T-helper 9 cell (primary cell): ENCODE data around the gene DLST.

ENCODE experiments used
- DNase-seq: peaks from one replicate; pipeline ENCODE4 v3.0.0-alpha.2; 2020

The DLST gene

GRCh38 chr14:74897642-74898041 lies 15.9 kb downstream of the DLST start:
- no peak for DNase-seq

- no peak for DNase-seq
Observed at GRCh38 chr14:74898083-74898482, 16.4 kb downstream of the DLST start.

GRCh38 chr14:74898694-74899093 lies 17.0 kb downstream of the DLST start:
- no peak for DNase-seq

GRCh38 chr14:74902941-74903705 lies 21.4 kb downstream of the DLST start:
- no peak for DNase-seq

GRCh38 chr14:74904635-74905503 lies 23.2 kb downstream of the DLST start:
- no peak for DNase-seq

- peak; percentile 89 for DNase-seq
Observed at GRCh38 chr14:74905595-74906142, 24.0 kb downstream of the DLST start.

- no peak for DNase-seq
Observed at GRCh38 chr14:74906925-74907521, 25.3 kb downstream of the DLST start.

GRCh38 chr14:74907744-74908143 lies 26.0 kb downstream of the DLST start:
- DNase-seq = no peak

GRCh38 chr14:74908861-74909341 lies 27.2 kb downstream of the DLST start:
- DNase-seq = no peak

- DNase-seq = no peak
Observed at GRCh38 chr14:74909501-74909900, 27.8 kb downstream of the DLST start.

GRCh38 chr14:74909911-74910310 lies 28.2 kb downstream of the DLST start:
- no peak for DNase-seq

- DNase-seq = no peak
Observed at GRCh38 chr14:74910556-74910955, 28.8 kb downstream of the DLST start.

GRCh38 chr14:74911221-74911620 lies 29.5 kb downstream of the DLST start:
- no peak for DNase-seq

- DNase-seq = no peak
Observed at GRCh38 chr14:74911704-74912103, 30.0 kb downstream of the DLST start.

GRCh38 chr14:74912111-74912510 lies 30.4 kb downstream of the DLST start:
- no peak for DNase-seq

GRCh38 chr14:74912801-74913200 lies 31.1 kb downstream of the DLST start:
- no peak for DNase-seq

GRCh38 chr14:74913393-74913910 lies 31.7 kb downstream of the DLST start:
- no peak for DNase-seq

- DNase-seq = no peak
Observed at GRCh38 chr14:74913986-74914573, 32.4 kb downstream of the DLST start.

GRCh38 chr14:74915426-74915825 lies 33.7 kb downstream of the DLST start:
- DNase-seq = no peak

- no peak for DNase-seq
Observed at GRCh38 chr14:74915826-74916225, 34.1 kb downstream of the DLST start.

- DNase-seq = no peak
Observed at GRCh38 chr14:74917178-74917543, 35.4 kb downstream of the DLST start.

- no peak for DNase-seq
Observed at GRCh38 chr14:74917646-74918081, 35.9 kb downstream of the DLST start.

GRCh38 chr14:74918380-74918779 lies 36.7 kb downstream of the DLST start:
- DNase-seq = no peak
